Occipital lobe (tissue), 2 donors: ENCODE measurements around the gene PIP5K1C. TPM values are rescaled to one million over a fixed set of nuclear protein-coding genes. Genes with fewer than 3 reads are reported as not detected.
"Not testable (repeated sequence)": the region's sequence is repeated elsewhere in the genome, so short reads cannot be mapped to it uniquely, and the experiment has no call there.

Source experiments
- DNase-seq: peaks from one replicate; lab custom pipeline; 2025; lab: John Stamatoyannopoulos, UW
- total RNA-seq: library from RNA; depleted of rRNA; stranded (reverse); fragments of >200 nt; gene quantifications from one replicate; pipeline ENCODE4 v1.2.3, GENCODE V29; 2014

PIP5K1C gene
- total RNA-seq, 1 donor from 2014 or later, result 19.8 TPM

GRCh38 chr19:3661284-3662238, 38.7 kb downstream of the PIP5K1C start:
- DNase-seq, result no peak

GRCh38 chr19:3660493-3661219, 39.6 kb downstream of the PIP5K1C start:
- no peak for DNase-seq

DNA sequence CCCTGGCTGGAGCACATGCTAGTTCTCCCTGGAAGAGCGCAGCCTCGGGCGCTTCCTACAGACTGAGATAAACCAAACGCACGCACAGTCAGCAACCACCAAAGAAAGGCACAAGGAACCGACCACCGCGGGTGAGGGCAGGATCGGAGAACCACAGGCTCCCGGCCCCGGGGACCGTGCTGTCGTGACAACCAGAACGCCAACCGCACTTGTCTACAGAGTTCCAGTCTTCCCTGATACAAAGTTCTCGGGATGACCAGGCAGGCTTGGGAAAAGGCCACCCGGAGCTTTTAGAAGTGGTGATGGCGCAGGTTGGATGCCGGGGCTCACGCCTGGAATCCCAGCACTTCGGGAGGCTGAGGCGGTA, 40.5 kb downstream of the PIP5K1C start:
- no peak for DNase-seq

DNA sequence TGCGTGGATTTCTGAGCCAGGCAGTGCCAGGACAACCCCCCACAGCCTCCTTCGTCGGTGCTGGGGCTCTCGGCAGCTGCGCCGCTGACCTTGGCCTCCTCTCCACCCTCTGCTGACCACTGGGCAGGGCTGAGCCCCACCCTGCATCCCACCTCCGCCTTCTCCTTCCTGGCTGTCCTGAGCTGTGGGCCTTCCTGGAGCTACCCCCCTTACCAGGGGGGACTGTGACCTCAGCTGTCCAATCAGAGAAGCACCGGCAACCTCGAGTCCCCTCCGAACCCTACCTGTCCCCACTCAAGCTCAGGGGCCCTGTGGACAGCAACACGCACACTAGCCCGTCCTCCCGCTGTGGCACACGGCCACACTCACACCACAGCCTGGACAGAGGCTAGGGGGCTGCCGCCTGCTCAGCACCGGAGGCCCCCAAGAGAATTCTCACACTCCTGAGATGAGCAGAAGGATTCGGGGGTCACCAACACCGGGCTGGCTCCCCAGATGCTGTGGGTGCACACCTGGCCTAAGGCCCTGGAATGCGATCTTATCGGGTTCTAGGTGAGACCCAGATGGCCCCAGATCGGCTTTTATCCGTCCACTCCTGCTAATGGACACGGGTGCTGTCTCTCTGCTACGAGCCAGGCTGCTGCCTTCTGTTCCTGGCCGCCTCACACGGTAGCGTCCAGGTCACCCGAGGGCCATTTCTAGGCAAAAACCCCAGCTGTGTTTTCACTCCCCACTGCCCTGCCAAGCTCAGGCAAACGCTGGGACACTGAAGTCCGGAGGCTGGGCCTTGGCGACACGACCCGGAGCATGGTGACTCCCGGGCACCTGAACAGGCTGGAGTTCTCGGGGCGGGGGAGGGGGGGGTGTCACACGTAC, 41.2 kb downstream of the PIP5K1C start:
- DNase-seq, result no peak

DNA sequence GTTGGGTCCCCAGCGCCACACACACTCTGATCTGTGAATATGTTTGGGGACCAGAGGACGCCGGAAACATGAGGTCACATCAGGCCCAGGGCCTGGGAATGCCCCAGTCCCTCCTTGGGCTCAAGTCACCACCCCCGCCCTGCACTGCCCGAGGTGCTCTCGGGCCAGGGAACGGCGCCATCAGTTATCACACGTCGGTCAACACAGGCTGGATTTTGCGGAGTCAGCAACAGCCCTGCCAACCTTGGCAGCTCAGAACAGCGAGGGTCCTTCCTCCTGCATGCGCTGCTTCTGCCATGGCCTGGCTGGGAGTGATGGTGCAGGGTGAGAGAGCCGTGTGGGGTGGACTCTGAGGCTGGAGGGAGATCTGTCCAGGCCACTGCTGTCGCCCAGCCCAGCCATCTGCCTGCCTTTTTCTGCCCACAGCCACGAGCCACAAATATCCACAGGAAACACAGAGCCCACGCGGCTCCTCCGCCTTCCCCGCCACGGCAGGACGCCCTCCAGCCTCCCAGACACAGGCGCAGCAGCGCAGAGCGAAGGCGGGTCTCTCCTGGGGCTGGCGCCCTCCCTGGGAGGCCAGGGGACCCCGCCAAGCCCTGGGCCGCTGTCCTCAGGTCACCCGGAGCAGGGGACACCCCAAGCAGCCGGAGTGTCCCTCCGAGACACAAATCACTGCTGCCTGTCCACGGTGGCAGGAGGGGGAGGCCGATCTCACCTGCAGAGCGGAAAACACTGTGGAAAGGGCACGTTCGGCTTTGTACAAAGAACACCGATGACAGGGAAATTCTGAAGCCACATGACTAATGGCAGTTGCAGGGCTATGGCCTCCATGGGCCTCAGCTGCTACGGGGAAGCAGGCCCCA, 42.0 kb downstream of the PIP5K1C start:
- DNase-seq, result no peak

DNA sequence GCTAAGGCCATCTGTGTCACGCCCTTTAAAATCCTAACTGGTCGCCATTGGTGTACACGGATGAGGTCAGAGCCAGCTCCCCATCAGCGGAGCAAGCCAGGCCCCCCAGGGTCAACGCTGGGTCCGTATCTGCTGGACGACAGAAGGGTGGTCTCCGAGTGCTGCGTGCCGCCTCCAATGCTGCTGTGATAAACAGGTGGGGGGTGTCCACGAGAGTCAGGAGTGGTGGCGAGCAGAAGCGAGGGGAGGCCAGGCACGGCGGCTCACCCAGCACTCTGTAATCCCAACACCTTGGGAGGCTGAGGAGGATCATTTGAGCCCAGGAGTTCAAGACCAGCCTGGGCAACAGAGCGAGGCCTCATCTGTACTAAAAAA, 42.9 kb downstream of the PIP5K1C start:
- DNase-seq, result no peak

- DNase-seq, result no peak
Measured at GRCh38 chr19:3656747-3657394, 43.4 kb downstream of the PIP5K1C start.

DNA sequence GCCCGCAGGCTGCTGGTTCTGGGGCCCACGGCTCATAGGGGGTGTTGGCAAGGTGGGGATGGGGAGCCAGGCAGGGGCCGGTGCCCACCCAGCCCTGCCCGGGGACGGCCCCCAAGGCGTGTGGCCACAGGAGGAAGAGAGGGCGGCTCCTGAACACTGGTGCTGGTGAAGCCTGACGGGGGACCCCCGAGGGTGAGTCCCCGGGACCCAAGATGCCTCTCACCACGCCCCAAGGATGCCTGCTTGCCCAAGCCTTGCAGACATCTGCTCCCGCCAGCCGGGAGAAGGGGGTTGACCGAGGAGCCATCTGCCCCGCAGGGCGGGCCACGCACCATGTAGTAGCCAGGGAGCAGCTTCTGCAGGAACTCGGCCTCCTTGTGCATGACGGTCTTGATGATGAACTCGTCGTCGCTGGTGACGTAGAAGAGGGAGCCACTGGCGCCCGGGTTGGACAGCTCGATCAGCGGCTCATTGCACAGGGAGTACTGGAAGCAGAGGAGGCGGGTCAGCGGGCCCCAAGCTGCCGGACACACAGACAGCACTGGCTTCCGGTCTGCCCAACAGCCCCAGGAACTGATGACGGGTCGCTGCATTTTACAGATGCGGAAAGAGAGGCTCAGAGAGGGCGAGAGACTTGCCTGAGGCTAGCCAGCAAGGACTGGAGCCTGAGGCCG, 44.1 kb downstream of the PIP5K1C start:
- no peak for DNase-seq

DNA sequence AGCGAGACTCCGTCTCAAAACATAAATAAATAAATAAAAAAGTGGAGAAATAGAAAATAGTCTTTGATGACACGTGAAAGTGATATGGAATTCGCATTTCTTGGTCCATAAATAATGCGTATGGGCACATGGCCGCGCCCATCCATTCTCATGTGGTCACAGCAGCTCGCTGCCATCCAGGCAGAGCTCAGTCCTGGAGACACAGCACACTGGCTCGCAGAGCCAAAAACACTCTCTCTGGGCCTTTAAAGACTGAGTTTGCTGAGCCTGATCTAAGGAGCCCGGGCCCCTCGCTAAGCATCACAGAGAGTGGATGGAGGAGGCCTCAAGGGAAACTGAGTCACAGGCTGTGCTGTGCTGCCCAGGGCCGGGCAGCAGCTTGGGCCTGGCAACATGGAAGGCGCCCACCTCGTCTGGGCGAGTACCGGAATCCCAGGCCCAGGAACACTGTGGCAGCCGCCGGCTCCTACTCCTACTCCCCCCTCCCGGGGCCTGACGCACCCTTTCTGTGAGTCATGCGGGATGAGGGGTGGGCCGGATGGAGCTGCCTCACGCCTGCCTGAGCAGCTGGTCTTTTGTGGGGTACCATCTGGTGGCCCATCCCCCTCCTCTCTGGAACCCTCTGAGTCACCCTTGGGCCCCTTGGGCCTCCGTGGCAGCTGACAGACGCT, 44.7 kb downstream of the PIP5K1C start:
- DNase-seq, result peak; percentile 85

DNA sequence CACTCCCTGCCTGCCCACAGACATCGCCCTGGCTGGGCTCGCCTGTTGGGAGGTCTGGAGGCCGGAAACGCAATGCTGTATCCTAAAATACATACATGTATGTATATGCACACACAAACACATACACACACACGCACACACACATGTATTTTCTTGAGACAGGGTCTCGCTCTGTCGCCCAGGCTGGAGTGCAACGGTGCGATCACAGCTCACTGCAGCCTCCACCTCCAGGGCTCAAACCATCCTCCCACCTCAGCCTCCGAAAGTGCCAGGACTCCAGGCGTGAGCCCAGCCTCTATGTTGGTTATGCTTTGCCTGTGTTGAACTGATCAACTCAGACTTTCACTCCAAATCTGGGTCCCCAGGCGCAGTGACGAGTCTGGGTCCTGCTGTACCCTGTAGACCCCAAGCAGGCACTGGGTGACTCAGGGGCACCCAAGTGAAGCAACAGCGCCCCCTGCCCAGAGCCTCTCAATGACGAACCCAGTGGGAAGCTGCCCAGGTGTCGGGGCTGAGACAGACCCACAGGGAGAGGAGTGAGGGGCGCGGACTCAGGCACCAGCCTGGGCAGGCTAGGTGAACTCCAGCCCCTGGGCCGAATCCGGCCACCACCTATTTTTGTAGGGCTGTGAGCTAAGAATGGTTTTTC, 46.3 kb downstream of the PIP5K1C start:
- no peak for DNase-seq

DNA sequence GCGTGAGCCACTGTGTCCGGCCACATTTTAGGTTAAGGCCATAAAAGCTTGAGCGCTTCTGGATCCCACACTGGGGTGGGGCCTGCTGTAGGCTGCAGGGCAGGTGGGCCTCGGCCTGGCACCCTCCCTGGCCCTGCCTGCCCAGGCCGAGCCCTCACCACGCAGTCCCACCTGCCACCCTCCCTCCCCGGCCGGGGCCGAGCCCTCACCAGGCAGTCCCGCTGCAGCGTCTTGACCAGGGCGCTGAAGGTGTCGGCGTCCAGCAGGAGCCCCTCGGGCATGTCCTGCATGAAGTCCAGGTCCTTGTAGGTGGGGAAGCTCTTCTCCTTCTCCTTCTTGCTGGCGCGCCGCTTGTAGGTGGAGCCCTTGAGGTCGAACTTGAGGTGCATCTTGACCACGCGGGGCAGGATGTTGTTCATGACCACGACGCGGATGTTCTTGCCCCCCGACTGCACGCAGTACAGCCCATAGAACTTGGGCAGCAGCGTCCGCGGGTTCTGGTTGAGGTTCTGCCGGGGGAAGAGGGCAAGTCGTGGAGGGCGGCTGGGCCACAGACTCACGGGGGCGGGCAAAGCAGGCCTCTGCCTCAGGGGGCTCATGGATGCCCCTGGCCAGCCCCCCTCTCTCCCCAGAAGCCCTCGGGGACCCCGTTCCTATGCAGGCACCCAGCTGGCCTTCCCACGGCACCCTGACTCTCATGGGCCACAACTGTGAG, 47.0 kb downstream of the PIP5K1C start:
- no peak for DNase-seq

GRCh38 chr19:3652422-3652821, 47.8 kb downstream of the PIP5K1C start:
- DNase-seq, result no peak

DNA sequence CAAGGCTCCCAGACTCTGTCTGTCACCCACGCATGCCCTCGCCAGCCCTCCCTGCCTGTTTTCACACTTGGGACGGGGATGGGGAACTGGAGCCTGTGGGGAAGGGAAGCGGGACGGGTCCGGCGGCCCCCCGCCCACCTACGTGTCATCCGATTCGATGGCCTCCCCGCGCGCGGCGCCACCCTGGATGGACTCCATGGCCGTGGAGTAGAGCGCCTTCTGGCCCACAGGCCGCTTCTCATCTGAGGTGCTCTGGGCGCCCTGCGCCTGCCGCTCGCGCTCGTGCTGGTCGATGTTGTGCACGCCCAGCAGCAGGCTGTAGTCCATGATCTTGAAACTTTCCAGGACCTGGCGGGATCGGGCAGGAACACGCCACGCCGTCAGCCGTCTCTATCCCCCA, 48.6 kb downstream of the PIP5K1C start:
- DNase-seq, result no peak

DNA sequence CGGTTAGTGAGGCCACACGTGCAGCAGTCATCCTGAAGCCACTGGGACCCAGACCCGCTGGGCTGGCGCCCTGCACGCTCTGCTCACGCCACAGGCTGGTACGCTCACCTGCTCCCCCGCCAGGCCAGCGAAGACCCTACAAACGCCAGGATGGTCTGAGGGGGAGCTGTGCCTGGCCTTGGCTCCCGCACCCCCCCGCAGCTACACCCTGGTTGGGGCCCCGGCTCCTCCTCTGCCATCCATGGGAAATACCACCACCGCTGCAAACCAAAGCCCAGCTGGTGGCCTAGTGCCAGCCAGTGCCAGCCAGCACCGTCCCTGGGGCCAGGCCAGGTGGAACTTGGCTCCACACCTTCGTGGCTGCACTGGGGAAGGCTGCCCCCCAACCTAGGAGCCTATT, 50.4 kb downstream of the PIP5K1C start:
- DNase-seq, result no peak

- no peak for DNase-seq
Measured at GRCh38 chr19:3648037-3648905, 52.0 kb downstream of the PIP5K1C start.

DNA sequence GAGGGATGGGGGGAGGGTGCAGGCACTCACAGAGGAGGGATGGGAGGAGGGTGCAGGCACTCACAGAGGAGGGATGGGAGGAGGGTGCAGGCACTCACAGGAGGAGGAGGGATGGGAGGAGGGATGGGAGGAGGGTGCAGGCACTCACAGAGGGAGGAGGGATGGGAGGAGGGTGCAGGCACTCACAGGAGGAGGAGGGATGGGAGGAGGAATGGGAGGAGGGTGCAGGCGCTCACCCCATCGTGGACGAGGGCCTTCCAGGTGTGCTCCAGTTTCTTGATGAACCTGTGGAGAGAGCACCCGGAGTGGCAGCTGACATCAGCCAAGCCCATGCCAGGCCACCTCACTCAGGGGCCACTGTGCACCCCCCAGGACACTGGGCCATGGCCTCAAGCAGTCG, 53.2 kb downstream of the PIP5K1C start:
- not testable (repeated sequence) for DNase-seq
